PC-3 (cell line): ENCODE measurements around the gene SEC22C. TPM values are rescaled to one million over a fixed set of nuclear protein-coding genes. Genes with fewer than 3 reads are reported as not detected.

Source experiments
- ATAC-seq: fragments of 200-7000 bp; cut with Tn5 transposase; 2 replicates; pipeline ENCODE4 v1.9.1; 2020; ENCODE audit warnings: mild to moderate bottlenecking, moderate library complexity
- BruUV-seq: library from RNA; stranded (reverse); fragments of 400-500 nt; replicated peaks from 2 replicates; lab custom pipeline; 2021; lab: Mats Ljungman, UMichigan
- CTCF ChIA-PET: fragments of 300-600 bp; sonication (Branson Sonifier 250); formaldehyde crosslinking; loops from one replicate; lab custom pipeline; 2022; ENCODE audit warnings: antibody characterized with exemption; lab: Charles Lee
- POLR2A ChIA-PET: fragments of 300-600 bp; sonication (Branson Sonifier 250); formaldehyde crosslinking; loops from one replicate; lab custom pipeline; 2022; ENCODE audit warnings: antibody characterized with exemption; ENCODE audit not compliant: unreplicated experiment; lab: Charles Lee
- DNase-seq: peaks from one replicate; pipeline ENCODE4 v3.0.0-alpha.2; 2015
- H2AFZ ChIP-seq: fragments of 300-600 bp; sonication (generic); 2 replicates; pipeline ENCODE4 v1.6.0; 2016; ENCODE audit warnings: antibody characterized with exemption, low read length
- H3F3A ChIP-seq: fragments of 300-600 bp; sonication (generic); one replicate; pipeline ENCODE4 v1.6.0; 2017; ENCODE audit warnings: antibody characterized with exemption, low read length, control low read depth, mild to moderate bottlenecking; ENCODE audit not compliant: unreplicated experiment
- H3K27ac ChIP-seq: fragments of 300-600 bp; sonication (generic); 2 replicates; pipeline ENCODE4 v1.5.1; 2016; ENCODE audit warnings: mild to moderate bottlenecking, low read length
- H3K27me3 ChIP-seq: fragments of 300-600 bp; sonication (generic); 2 replicates; pipeline ENCODE4 v1.6.1; 2016; ENCODE audit warnings: low read length, mixed read lengths
- H3K36me3 ChIP-seq: fragments of 300-600 bp; sonication (generic); 2 replicates; pipeline ENCODE4 v1.6.1; 2016; ENCODE audit warnings: low read depth, mixed run types, low read length, mixed read lengths
- H3K4me1 ChIP-seq: fragments of 300-600 bp; sonication (generic); 2 replicates; pipeline ENCODE4 v1.5.1; 2016; ENCODE audit warnings: low read length; ENCODE audit not compliant: insufficient read depth
- H3K4me2 ChIP-seq: fragments of 300-600 bp; sonication (generic); 2 replicates; pipeline ENCODE4 v1.6.0; 2016; ENCODE audit warnings: low read length
- H3K4me3 ChIP-seq: fragments of 300-600 bp; sonication (generic); 2 replicates; pipeline ENCODE4 v1.5.1; 2016; ENCODE audit warnings: mild to moderate bottlenecking, low read length, mixed read lengths
- H3K79me2 ChIP-seq: fragments of 300-600 bp; sonication (generic); 2 replicates; pipeline ENCODE4 v1.6.1; 2017; ENCODE audit warnings: low read length, mixed read lengths
- H3K9ac ChIP-seq: fragments of 300-600 bp; sonication (generic); 2 replicates; pipeline ENCODE4 v1.6.0; 2016; ENCODE audit warnings: mild to moderate bottlenecking, low read length
- H3K9me2 ChIP-seq: fragments of 300-600 bp; sonication (generic); replicated peaks from 2 replicates; pipeline ENCODE4 v1.6.1; 2016; ENCODE audit warnings: mixed run types, low read length, mixed read lengths
- H3K9me3 ChIP-seq: fragments of 300-600 bp; sonication (generic); 2 replicates; pipeline ENCODE4 v1.6.1; 2016; ENCODE audit warnings: low read length, mixed read lengths
- H4K20me1 ChIP-seq: fragments of 300-600 bp; sonication (generic); 2 replicates; pipeline ENCODE4 v1.6.1; 2016; ENCODE audit warnings: low read length, mixed read lengths
- EZH2 ChIP-seq: fragments of 300-600 bp; sonication (generic); IDR thresholded peaks from one replicate; pipeline ENCODE4 v1.6.1; 2017; ENCODE audit warnings: antibody characterized with exemption, mild to moderate bottlenecking, low read length; ENCODE audit not compliant: unreplicated experiment
- EZH2phosphoT487 ChIP-seq: fragments of 300-600 bp; sonication (generic); IDR thresholded peaks from 2 replicates; pipeline ENCODE4 v1.6.1; 2018; ENCODE audit warnings: mild to moderate bottlenecking, antibody characterized with exemption, low read length, borderline replicate concordance
- intact Hi-C: fragments of 100-400 bp; cut with micrococcal nuclease; formaldehyde crosslinking; loops from 2 replicates; pipeline ENCODE4 v1.9.0; 2023
- total RNA-seq: library from RNA; depleted of rRNA; stranded (reverse); fragments of >200 nt; gene quantifications from 2 replicates; pipeline ENCODE4 v1.2.3, GENCODE V29; 2014
- TF ChIP-seq, protein P1 (sequence below): fragments of 300-600 bp; sonication (generic); conservative IDR thresholded peaks from 2 replicates; pipeline ENCODE4 v1.5.1; 2017; ENCODE audit warnings: antibody characterized with exemption, low read depth, mild to moderate bottlenecking, low read length

SEC22C gene
- total RNA-seq, 1 experiment from 2014 or later, result 63.3 TPM

GRCh38 chr3:42541079-42541478, 40.7 kb downstream of the SEC22C start:
- Histone ChIP-seq H3F3A (no peaks in the 10 kb centered on the region), H3K79me2 (no peaks in the 10 kb centered on the region), H3K27ac (no peak overlapping the region), H3K9me2 (no peaks in the 10 kb centered on the region), H2AFZ (no peak overlapping the region), H3K9me3 (no peaks in the 10 kb centered on the region), H3K4me2 (no peak overlapping the region), H3K36me3 (no peaks in the 10 kb centered on the region), H3K4me1 (peaks cover 20% of the 10 kb centered on the region), H4K20me1 (no peaks in the 10 kb centered on the region), H3K27me3 (no peaks in the 10 kb centered on the region), H3K4me3 (no peak overlapping the region), H3K9ac (no peak overlapping the region)
- POLR2A ChIA-PET, result no interaction called here
- DNase-seq (no peak), ATAC-seq (no peak)
- CTCF ChIA-PET, result interaction anchor here (1.0 kb wide), 1 partner anchor 40 kb away, joined by 3 read pairs; no protein-coding TSS in a partner anchor
- BruUV-seq, result no TSS peak
- intact Hi-C loops, result loop anchor here (5.0 kb wide), 1 partner anchor 99 kb away; no protein-coding TSS in a partner anchor
- TF ChIP-seq, protein P1, sequence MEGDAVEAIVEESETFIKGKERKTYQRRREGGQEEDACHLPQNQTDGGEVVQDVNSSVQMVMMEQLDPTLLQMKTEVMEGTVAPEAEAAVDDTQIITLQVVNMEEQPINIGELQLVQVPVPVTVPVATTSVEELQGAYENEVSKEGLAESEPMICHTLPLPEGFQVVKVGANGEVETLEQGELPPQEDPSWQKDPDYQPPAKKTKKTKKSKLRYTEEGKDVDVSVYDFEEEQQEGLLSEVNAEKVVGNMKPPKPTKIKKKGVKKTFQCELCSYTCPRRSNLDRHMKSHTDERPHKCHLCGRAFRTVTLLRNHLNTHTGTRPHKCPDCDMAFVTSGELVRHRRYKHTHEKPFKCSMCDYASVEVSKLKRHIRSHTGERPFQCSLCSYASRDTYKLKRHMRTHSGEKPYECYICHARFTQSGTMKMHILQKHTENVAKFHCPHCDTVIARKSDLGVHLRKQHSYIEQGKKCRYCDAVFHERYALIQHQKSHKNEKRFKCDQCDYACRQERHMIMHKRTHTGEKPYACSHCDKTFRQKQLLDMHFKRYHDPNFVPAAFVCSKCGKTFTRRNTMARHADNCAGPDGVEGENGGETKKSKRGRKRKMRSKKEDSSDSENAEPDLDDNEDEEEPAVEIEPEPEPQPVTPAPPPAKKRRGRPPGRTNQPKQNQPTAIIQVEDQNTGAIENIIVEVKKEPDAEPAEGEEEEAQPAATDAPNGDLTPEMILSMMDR, result no peak
- TF ChIP-seq EZH2phosphoT487 (no peak), EZH2 (no peak)

DNA sequence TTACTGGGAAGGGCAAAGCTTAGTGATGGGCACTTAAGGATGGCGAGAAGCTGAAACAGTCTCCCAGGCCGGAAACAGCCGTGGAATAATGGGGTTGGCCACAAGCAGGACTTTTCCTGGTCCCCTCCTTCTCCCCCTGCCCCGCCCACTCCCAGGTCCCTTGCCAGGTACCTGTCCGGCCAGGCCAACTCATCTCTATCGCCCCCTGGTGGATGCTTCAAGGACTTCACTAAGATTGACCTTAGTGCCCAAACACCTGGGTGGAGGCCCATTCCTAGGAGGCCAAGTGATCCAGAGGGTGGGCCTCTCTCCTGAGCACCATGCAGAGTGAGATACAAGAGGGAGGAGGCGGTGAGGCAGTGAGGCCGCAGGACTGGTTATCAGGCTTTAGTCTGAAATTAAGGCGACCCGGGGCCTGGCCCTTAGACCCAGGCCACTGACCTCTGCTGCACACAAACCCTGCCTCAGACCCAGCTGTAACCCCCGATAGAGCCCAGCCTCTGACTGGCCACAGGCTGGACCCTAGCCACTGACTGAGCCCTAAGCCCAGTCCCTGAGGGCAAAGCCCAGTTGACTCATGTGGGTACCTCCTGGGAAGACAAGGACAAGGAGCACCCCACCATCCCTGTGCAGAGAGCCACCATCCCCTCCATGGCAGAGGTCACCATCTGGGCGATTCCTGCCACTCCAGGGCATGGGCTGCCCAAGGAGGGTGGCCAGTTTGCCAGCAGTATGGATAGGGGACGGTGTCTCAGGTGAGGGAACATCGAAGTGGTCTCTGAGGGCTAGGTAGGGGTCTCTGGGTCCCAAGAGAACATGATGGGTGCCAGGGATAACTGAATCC, 41.7 kb downstream of the SEC22C start:
- ChIA-PET POLR2A (interaction anchor here (0.6 kb wide), 1 partner anchor 97 kb away, joined by 3 read pairs; no protein-coding TSS in a partner anchor), CTCF (interaction anchor here (1.0 kb wide), 1 partner anchor 39 kb away, joined by 3 read pairs; no protein-coding TSS in a partner anchor)
- ATAC-seq (peak; percentile 30), DNase-seq (peak; percentile 78)
- H3K9ac ChIP-seq, result no peak overlapping the region
- H3K27me3 ChIP-seq, result no peaks in the 10 kb centered on the region
- no peaks in the 10 kb centered on the region for H3K9me3 ChIP-seq
- no peaks in the 10 kb centered on the region for H3K79me2 ChIP-seq
- TF ChIP-seq, protein P1, result peak; percentile 92
- no peak for TF ChIP-seq EZH2
- no peaks in the 10 kb centered on the region for H3F3A ChIP-seq
- H2AFZ ChIP-seq, result no peak overlapping the region
- H3K4me2 ChIP-seq, result no peak overlapping the region
- H3K4me3 ChIP-seq, result no peak overlapping the region
- H3K4me1 ChIP-seq, result peaks cover 16% of the 10 kb centered on the region
- no peaks in the 10 kb centered on the region for H3K9me2 ChIP-seq
- no peak overlapping the region for H3K27ac ChIP-seq
- no peaks in the 10 kb centered on the region for H3K36me3 ChIP-seq
- intact Hi-C loops, result loop anchor here (1.0 to 5.0 kb wide), 2 partner anchors 98 to 310 kb away; no protein-coding TSS in a partner anchor
- H4K20me1 ChIP-seq, result no peaks in the 10 kb centered on the region
- BruUV-seq, result no TSS peak

GRCh38 chr3:42537350-42537749, 44.4 kb downstream of the SEC22C start:
- ChIA-PET CTCF (no interaction called here), POLR2A (no interaction called here)
- no peak overlapping the region for H3K4me2 ChIP-seq
- no peak overlapping the region for H2AFZ ChIP-seq
- no peak overlapping the region for H3K27ac ChIP-seq
- H3K9me3 ChIP-seq, result no peaks in the 10 kb centered on the region
- H3K9ac ChIP-seq, result no peak overlapping the region
- H4K20me1 ChIP-seq, result no peaks in the 10 kb centered on the region
- no peak for DNase-seq
- TF ChIP-seq EZH2phosphoT487 (no peak), EZH2 (no peak)
- TF ChIP-seq, protein P1, result no peak
- no peaks in the 10 kb centered on the region for H3K27me3 ChIP-seq
- H3K79me2 ChIP-seq, result no peaks in the 10 kb centered on the region
- H3F3A ChIP-seq, result no peaks in the 10 kb centered on the region
- no peak overlapping the region for H3K4me3 ChIP-seq
- H3K36me3 ChIP-seq, result no peaks in the 10 kb centered on the region
- BruUV-seq, result no TSS peak
- H3K4me1 ChIP-seq, result peaks cover 4% of the 10 kb centered on the region; the same call in 1 of the 2 replicates
- no peaks in the 10 kb centered on the region for H3K9me2 ChIP-seq
- intact Hi-C loops, result no loop called here
- no peak for ATAC-seq
